ENCODE results near the gene C1orf56.

GRCh38 chr1:151002611-151003010 lies 44.9 kb upstream of the C1orf56 start:
- TF ChIP-seq, protein P1, sequence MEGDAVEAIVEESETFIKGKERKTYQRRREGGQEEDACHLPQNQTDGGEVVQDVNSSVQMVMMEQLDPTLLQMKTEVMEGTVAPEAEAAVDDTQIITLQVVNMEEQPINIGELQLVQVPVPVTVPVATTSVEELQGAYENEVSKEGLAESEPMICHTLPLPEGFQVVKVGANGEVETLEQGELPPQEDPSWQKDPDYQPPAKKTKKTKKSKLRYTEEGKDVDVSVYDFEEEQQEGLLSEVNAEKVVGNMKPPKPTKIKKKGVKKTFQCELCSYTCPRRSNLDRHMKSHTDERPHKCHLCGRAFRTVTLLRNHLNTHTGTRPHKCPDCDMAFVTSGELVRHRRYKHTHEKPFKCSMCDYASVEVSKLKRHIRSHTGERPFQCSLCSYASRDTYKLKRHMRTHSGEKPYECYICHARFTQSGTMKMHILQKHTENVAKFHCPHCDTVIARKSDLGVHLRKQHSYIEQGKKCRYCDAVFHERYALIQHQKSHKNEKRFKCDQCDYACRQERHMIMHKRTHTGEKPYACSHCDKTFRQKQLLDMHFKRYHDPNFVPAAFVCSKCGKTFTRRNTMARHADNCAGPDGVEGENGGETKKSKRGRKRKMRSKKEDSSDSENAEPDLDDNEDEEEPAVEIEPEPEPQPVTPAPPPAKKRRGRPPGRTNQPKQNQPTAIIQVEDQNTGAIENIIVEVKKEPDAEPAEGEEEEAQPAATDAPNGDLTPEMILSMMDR (conservative IDR thresholded peaks at IDR 0.05; ENCODE audit: low read depth, low read length), result no peak
- no peak for TF ChIP-seq EZH2 (IDR thresholded peaks at IDR 0.05; ENCODE audit: borderline replicate concordance, low read depth, low read length, poor library complexity, severe bottlenecking)
